Progenitor cell of endocrine pancreas (in vitro differentiated cells): ENCODE results near the gene DIPK2B. TPM values are rescaled to one million over a fixed set of nuclear protein-coding genes. Genes with fewer than 3 reads are reported as not detected.

Experiments
- DNase-seq: peaks from one replicate; pipeline ENCODE4 v3.0.0; 2021; ENCODE audit warnings: low spot score; ENCODE audit not compliant: unreplicated experiment
- H3K27ac Mint-ChIP-seq: 2 replicates; pipeline ENCODE4 v1.8.0; 2021; ENCODE audit warnings: mild to moderate bottlenecking, moderate library complexity, mixed read lengths
- H3K27me3 Mint-ChIP-seq: 2 replicates; pipeline ENCODE4 v1.8.0; 2021; ENCODE audit warnings: mixed read lengths
- H3K36me3 Mint-ChIP-seq: 2 replicates; pipeline ENCODE4 v1.8.0; 2022; ENCODE audit warnings: mixed read lengths; ENCODE audit not compliant: insufficient read depth
- H3K4me1 Mint-ChIP-seq: 2 replicates; pipeline ENCODE4 v1.8.0; 2021; ENCODE audit warnings: low read depth, mixed read lengths
- H3K4me3 Mint-ChIP-seq: 2 replicates; pipeline ENCODE4 v1.8.0; 2021; ENCODE audit warnings: low read depth, mild to moderate bottlenecking, moderate library complexity, mixed read lengths
- H3K9me3 Mint-ChIP-seq: 2 replicates; pipeline ENCODE4 v1.8.0; 2021; ENCODE audit warnings: low read depth, mixed read lengths
- long read RNA-seq: library from polyadenylated mRNA; unstranded; transcript quantifications from one replicate; pipeline ENCODE4 v2.0.0, GENCODE V29; 2020
- total RNA-seq: library from RNA; stranded (reverse); gene quantifications from 2 replicates; pipeline ENCODE4 v1.2.1, GENCODE V29; 2021
- TF ChIP-seq, protein P1 (sequence below): fragments of 200-600 bp; sonication (generic); IDR thresholded peaks from one replicate; pipeline ENCODE4 v1.5.0; 2021; ENCODE audit warnings: antibody characterized with exemption, mild to moderate bottlenecking; ENCODE audit not compliant: unreplicated experiment

DIPK2B gene
- total RNA-seq: not detected in 2 replicates
- long read RNA-seq: 0 reads

DNA sequence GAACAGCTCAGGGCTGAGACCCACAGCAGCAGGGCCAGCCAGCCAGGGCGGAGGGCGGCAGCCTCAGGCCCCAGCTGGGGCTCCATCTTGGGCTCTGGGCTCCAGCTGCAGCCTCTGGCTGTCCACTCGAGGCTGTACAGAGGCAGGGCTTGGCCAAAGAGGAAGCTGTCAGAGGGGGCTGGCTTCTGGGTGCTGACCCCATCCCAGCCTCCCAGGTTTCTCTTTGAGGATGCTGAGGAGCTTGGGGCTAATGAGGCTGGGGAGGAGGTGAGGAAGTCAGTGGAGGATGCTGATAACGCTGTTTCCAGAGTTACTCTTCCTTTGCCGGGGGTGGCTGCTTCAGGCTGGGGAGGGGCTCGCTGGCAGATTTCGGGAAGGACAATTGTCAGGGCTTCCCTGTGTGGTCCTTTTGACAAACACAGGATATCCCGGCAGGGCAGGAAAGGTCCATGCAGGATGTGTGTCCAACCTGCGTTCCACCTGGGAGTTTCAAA, at the start of gene DIPK2B:
TSS of gene DIPK2B (minus strand) at position 136 of the 494 bp plus-strand sequence. CDS start at position 86, 50 bp downstream.
- Mint-ChIP-seq H3K9me3 (peaks cover 22% of the 10 kb centered on the region), H3K4me3 (no peak within 1 kb of the TSS), H3K27me3 (peaks cover 3% of the 10 kb centered on the region), H3K36me3 (no peaks in the 10 kb centered on the region), H3K4me1 (peaks cover 9% of the 10 kb centered on the region), H3K27ac (no peak within 1 kb of the TSS)
- no peak for DNase-seq
- TF ChIP-seq, protein P1, sequence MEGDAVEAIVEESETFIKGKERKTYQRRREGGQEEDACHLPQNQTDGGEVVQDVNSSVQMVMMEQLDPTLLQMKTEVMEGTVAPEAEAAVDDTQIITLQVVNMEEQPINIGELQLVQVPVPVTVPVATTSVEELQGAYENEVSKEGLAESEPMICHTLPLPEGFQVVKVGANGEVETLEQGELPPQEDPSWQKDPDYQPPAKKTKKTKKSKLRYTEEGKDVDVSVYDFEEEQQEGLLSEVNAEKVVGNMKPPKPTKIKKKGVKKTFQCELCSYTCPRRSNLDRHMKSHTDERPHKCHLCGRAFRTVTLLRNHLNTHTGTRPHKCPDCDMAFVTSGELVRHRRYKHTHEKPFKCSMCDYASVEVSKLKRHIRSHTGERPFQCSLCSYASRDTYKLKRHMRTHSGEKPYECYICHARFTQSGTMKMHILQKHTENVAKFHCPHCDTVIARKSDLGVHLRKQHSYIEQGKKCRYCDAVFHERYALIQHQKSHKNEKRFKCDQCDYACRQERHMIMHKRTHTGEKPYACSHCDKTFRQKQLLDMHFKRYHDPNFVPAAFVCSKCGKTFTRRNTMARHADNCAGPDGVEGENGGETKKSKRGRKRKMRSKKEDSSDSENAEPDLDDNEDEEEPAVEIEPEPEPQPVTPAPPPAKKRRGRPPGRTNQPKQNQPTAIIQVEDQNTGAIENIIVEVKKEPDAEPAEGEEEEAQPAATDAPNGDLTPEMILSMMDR: no peak

GRCh38 chrX:45240301-45240700, 39.6 kb upstream of the DIPK2B start:
- Mint-ChIP-seq H3K36me3 (no peaks in the 10 kb centered on the region), H3K4me3 (no peak overlapping the region), H3K27ac (no peak overlapping the region), H3K27me3 (no peaks in the 10 kb centered on the region), H3K4me1 (no peaks in the 10 kb centered on the region), H3K9me3 (peaks cover 35% of the 10 kb centered on the region)
- DNase-seq: no peak
- TF ChIP-seq, protein P1: no peak

DNA sequence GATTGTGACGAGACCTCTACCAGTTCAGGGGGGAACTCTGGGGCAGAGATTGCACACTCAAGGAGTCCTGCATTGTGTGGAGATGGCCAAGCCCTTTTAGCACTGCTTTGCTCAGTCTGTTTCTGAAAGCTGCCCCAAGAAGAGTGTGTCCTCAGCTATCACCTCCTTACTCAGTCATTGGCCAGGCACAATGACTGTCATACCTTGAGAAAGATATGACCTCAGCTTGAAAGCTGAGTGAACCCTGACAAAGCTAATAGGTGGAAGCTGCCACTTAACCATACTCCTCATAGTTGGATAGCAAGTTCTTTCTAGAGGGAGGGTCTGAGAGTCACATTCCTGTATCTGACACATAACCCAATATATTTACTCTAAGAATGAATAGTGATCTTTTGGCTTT, 37.8 kb upstream of the DIPK2B start:
- H3K27ac Mint-ChIP-seq: no peak overlapping the region
- no peak for DNase-seq
- no peaks in the 10 kb centered on the region for H3K27me3 Mint-ChIP-seq
- H3K36me3 Mint-ChIP-seq: no peaks in the 10 kb centered on the region
- H3K4me3 Mint-ChIP-seq: no peak overlapping the region
- no peaks in the 10 kb centered on the region for H3K4me1 Mint-ChIP-seq
- H3K9me3 Mint-ChIP-seq: peaks cover 28% of the 10 kb centered on the region
- TF ChIP-seq, protein P1: no peak

- no peak overlapping the region for H3K4me3 Mint-ChIP-seq
- H3K4me1 Mint-ChIP-seq: no peaks in the 10 kb centered on the region
- no peak overlapping the region for H3K27ac Mint-ChIP-seq
- no peaks in the 10 kb centered on the region for H3K36me3 Mint-ChIP-seq
- DNase-seq: no peak
- TF ChIP-seq, protein P1: no peak
- no peaks in the 10 kb centered on the region for H3K27me3 Mint-ChIP-seq
- peaks cover 30% of the 10 kb centered on the region for H3K9me3 Mint-ChIP-seq
Measured at GRCh38 chrX:45233531-45233930, 32.9 kb upstream of the DIPK2B start.

DNA sequence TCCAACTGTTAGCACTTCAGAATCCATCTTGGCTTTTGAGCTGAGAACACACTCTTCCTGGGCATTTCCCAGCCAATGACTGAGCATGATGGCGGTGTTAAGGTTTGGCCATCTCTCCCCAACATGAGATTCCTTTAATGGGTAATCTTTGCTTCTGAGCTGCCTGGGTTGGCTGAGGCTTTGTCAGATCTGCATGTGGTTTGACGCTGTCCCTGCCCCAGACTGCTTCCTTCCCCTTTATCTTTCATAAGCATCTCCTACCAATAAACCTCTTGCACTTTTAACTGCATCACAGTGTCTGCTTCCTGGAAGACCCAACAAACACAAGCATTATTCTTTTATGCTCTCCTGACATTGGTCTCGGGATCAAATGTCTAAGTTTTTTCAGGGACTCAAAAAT, 31.5 kb upstream of the DIPK2B start:
- no peak for DNase-seq
- no peaks in the 10 kb centered on the region for H3K27me3 Mint-ChIP-seq
- TF ChIP-seq, protein P1: no peak
- H3K27ac Mint-ChIP-seq: no peak overlapping the region
- no peak overlapping the region for H3K4me3 Mint-ChIP-seq
- H3K36me3 Mint-ChIP-seq: no peaks in the 10 kb centered on the region
- peaks cover 24% of the 10 kb centered on the region for H3K9me3 Mint-ChIP-seq
- H3K4me1 Mint-ChIP-seq: no peaks in the 10 kb centered on the region
